PC-3 (cell line): ENCODE data around the gene CYRIA.

Experiments used
- CTCF ChIP-seq: fragments of 300-600 bp; sonication (generic); conservative IDR thresholded peaks from 2 replicates; pipeline ENCODE4 v1.5.1; 2017; ENCODE audit warnings: antibody characterized with exemption, low read depth, mild to moderate bottlenecking, low read length
- EZH2phosphoT487 ChIP-seq: fragments of 300-600 bp; sonication (generic); IDR thresholded peaks from 2 replicates; pipeline ENCODE4 v1.6.1; 2018; ENCODE audit warnings: mild to moderate bottlenecking, antibody characterized with exemption, low read length, borderline replicate concordance

- TF ChIP-seq CTCF (no peak), EZH2phosphoT487 (no peak)
Observed at GRCh38 chr2:16708173-16708572, 42.5 kb upstream of the CYRIA start.
